Nephron progenitor cell (in vitro differentiated cells): Measurements from ENCODE around the gene PHLDA1.
"Not testable (repeated sequence)": the region's sequence is repeated elsewhere in the genome, so short reads cannot be mapped to it uniquely, and the experiment has no call there.

Experiments
- DNase-seq: peaks from one replicate; pipeline ENCODE4 v3.0.0; 2021
- H3K27ac Mint-ChIP-seq: 2 replicates; pipeline ENCODE4 v1.8.0; 2021; ENCODE audit warnings: mild to moderate bottlenecking, moderate library complexity, mixed read lengths
- H3K27me3 Mint-ChIP-seq: 2 replicates; pipeline ENCODE4 v1.8.0; 2021; ENCODE audit warnings: mild to moderate bottlenecking, low read depth, mixed read lengths; ENCODE audit not compliant: poor library complexity
- H3K36me3 Mint-ChIP-seq: 2 replicates; pipeline ENCODE4 v1.8.0; 2021; ENCODE audit warnings: low read depth, mixed read lengths
- H3K4me1 Mint-ChIP-seq: 2 replicates; pipeline ENCODE4 v1.8.0; 2021; ENCODE audit warnings: mixed read lengths
- H3K4me3 Mint-ChIP-seq: 2 replicates; pipeline ENCODE4 v1.8.0; 2021; ENCODE audit warnings: mild to moderate bottlenecking, moderate library complexity, mixed read lengths
- H3K9me3 Mint-ChIP-seq: 2 replicates; pipeline ENCODE4 v1.8.0; 2021; ENCODE audit warnings: mild to moderate bottlenecking, moderate library complexity, mixed read lengths
- CTCF ChIP-seq: fragments of 200-600 bp; sonication (generic); IDR thresholded peaks from 2 replicates; pipeline ENCODE4 v1.5.0; 2021; ENCODE audit warnings: antibody characterized with exemption

PHLDA1 gene

GRCh38 chr12:75994069-75994740 lies 37.4 kb downstream of the PHLDA1 start:
- peaks cover 2% of the 10 kb centered on the region for H3K36me3 Mint-ChIP-seq
- H3K9me3 Mint-ChIP-seq: peaks cover 14% of the 10 kb centered on the region
- H3K27ac Mint-ChIP-seq: peak overlapping the region; percentile 3
- peaks cover 9% of the 10 kb centered on the region for H3K27me3 Mint-ChIP-seq
- no peak for DNase-seq
- peaks cover 17% of the 10 kb centered on the region for H3K4me1 Mint-ChIP-seq
- TF ChIP-seq CTCF: no peak
- no peak overlapping the region for H3K4me3 Mint-ChIP-seq

GRCh38 chr12:75991753-75992152 lies 39.8 kb downstream of the PHLDA1 start:
- no peak for TF ChIP-seq CTCF
- H3K4me3 Mint-ChIP-seq: no peak overlapping the region
- peaks cover 14% of the 10 kb centered on the region for H3K36me3 Mint-ChIP-seq
- no peak overlapping the region for H3K27ac Mint-ChIP-seq
- DNase-seq: no peak
- H3K27me3 Mint-ChIP-seq: peaks cover 14% of the 10 kb centered on the region
- peaks cover 32% of the 10 kb centered on the region for H3K9me3 Mint-ChIP-seq
- H3K4me1 Mint-ChIP-seq: peaks cover 12% of the 10 kb centered on the region

GRCh38 chr12:75990189-75990912 lies 41.2 kb downstream of the PHLDA1 start:
- no peak for DNase-seq
- Mint-ChIP-seq H3K36me3 (peaks cover 14% of the 10 kb centered on the region), H3K9me3 (peaks cover 32% of the 10 kb centered on the region), H3K4me3 (no peak overlapping the region), H3K4me1 (peaks cover 12% of the 10 kb centered on the region), H3K27me3 (peaks cover 14% of the 10 kb centered on the region), H3K27ac (no peak overlapping the region)
- no peak for TF ChIP-seq CTCF

- not testable (repeated sequence) for DNase-seq, H3K4me3 Mint-ChIP-seq, H3K27ac Mint-ChIP-seq
- peaks cover 32% of the 10 kb centered on the region for H3K9me3 Mint-ChIP-seq
- peaks cover 10% of the 10 kb centered on the region for H3K4me1 Mint-ChIP-seq
- peaks cover 14% of the 10 kb centered on the region for H3K36me3 Mint-ChIP-seq
- peaks cover 12% of the 10 kb centered on the region for H3K27me3 Mint-ChIP-seq
Observed at GRCh38 chr12:75987709-75988108, 43.9 kb downstream of the PHLDA1 start.

- no peak for TF ChIP-seq CTCF
- H3K27ac Mint-ChIP-seq: no peak overlapping the region
- H3K27me3 Mint-ChIP-seq: peaks cover 14% of the 10 kb centered on the region
- peaks cover 32% of the 10 kb centered on the region for H3K9me3 Mint-ChIP-seq
- H3K4me1 Mint-ChIP-seq: peaks cover 26% of the 10 kb centered on the region
- H3K4me3 Mint-ChIP-seq: no peak overlapping the region
- H3K36me3 Mint-ChIP-seq: peaks cover 14% of the 10 kb centered on the region
- DNase-seq: no peak
Observed at GRCh38 chr12:75986001-75986746, 45.4 kb downstream of the PHLDA1 start.

GRCh38 chr12:75985566-75985965 lies 46.0 kb downstream of the PHLDA1 start:
- Mint-ChIP-seq H3K9me3 (peaks cover 32% of the 10 kb centered on the region), H3K4me3 (no peak overlapping the region), H3K27me3 (peaks cover 14% of the 10 kb centered on the region), H3K4me1 (peaks cover 31% of the 10 kb centered on the region), H3K27ac (no peak overlapping the region), H3K36me3 (peaks cover 14% of the 10 kb centered on the region)
- DNase-seq: no peak
- TF ChIP-seq CTCF: no peak
